ENCODE data around the gene TMEM108. TPM values are rescaled to one million over a fixed set of nuclear protein-coding genes. Genes with fewer than 3 reads are reported as not detected.
"Not testable (repeated sequence)": the region's sequence is repeated elsewhere in the genome, so short reads cannot be mapped to it uniquely, and the experiment has no call there.

TMEM108 gene
- total and polyA plus RNA-seq, 9 donors = under 0.01 to 4.2 (median 0.46) TPM; not detected in 2

GRCh38 chr3:133007601-133008000 is 30.6 kb upstream of the TMEM108 start:
- Histone ChIP-seq H3K4me1 (ENCODE audit: insufficient read depth) (no peaks in the 10 kb centered on the region), H3K27ac (no peak overlapping the region), H3K27me3 (no peaks in the 10 kb centered on the region), H3K4me3 (no peak overlapping the region), H3K9me3 (peaks cover 0 to 6% of the 10 kb centered on the region in 2 donors), H3K36me3 (no peaks in the 10 kb centered on the region)
- DNase-seq = no peak
- 84 to 94% (median 86%) methylated on average over 2 of the region's 2 CpGs for WGBS, 3 donors
- no peak for TF ChIP-seq POLR2A (IDR thresholded peaks at IDR 0.05)
- TF ChIP-seq CTCF (IDR thresholded peaks at IDR 0.05) = no peak
- TF ChIP-seq EP300 (IDR thresholded peaks at IDR 0.05) = no peak
- intact Hi-C loops (cut with DNase I) = no loop called here

GRCh38 chr3:133014325-133014724 is 23.9 kb upstream of the TMEM108 start:
- WGBS, 3 donors = 94 to 97% (median 95%) methylated on average over 3 of the region's 3 CpGs
- TF ChIP-seq EP300 (IDR thresholded peaks at IDR 0.05) = no peak
- no peak for TF ChIP-seq CTCF (IDR thresholded peaks at IDR 0.05)
- TF ChIP-seq POLR2A (IDR thresholded peaks at IDR 0.05) = no peak

GRCh38 chr3:133015573-133015972 is 22.6 kb upstream of the TMEM108 start:
- H3K4me1 ChIP-seq (ENCODE audit: insufficient read depth); H3K4me3 ChIP-seq; DNase-seq; H3K27me3 ChIP-seq; H3K9me3 ChIP-seq; intact Hi-C loops (cut with DNase I); H3K27ac ChIP-seq; H3K36me3 ChIP-seq: not testable (repeated sequence)
- WGBS, 3 donors = 72 to 87% (median 86%) methylated on average over 5 of the region's 5 CpGs

More at GRCh38 chr3:133014325-133014724, 23.9 kb upstream of the TMEM108 start:
- intact Hi-C loops (cut with DNase I) = no loop called here
- no peak overlapping the region for H3K4me3 ChIP-seq
- H3K36me3 ChIP-seq = no peaks in the 10 kb centered on the region
- no peak for DNase-seq
- H3K9me3 ChIP-seq = peaks cover 0 to 6% of the 10 kb centered on the region in 2 donors
- H3K27me3 ChIP-seq = no peaks in the 10 kb centered on the region
- H3K27ac ChIP-seq = no peak overlapping the region
- H3K4me1 ChIP-seq (ENCODE audit: insufficient read depth) = no peaks in the 10 kb centered on the region

- no peak for DNase-seq
- intact Hi-C loops (cut with DNase I) = no loop called here
- Histone ChIP-seq H3K4me1 (ENCODE audit: insufficient read depth) (no peaks in the 10 kb centered on the region), H3K4me3 (no peak overlapping the region), H3K36me3 (no peaks in the 10 kb centered on the region), H3K27ac (no peak overlapping the region), H3K27me3 (no peaks in the 10 kb centered on the region), H3K9me3 (no peaks in the 10 kb centered on the region)
- TF ChIP-seq CTCF (IDR thresholded peaks at IDR 0.05) (no peak), POLR2A (IDR thresholded peaks at IDR 0.05) (no peak), EP300 (IDR thresholded peaks at IDR 0.05) (no peak)
- 8 to 25% (median 14%) methylated on average over 1 of the region's 1 CpG for WGBS, 3 donors
Observed at GRCh38 chr3:133016838-133017309, 21.3 kb upstream of the TMEM108 start.

GRCh38 chr3:133018921-133019320 is 19.3 kb upstream of the TMEM108 start:
- Histone ChIP-seq H3K36me3 (no peaks in the 10 kb centered on the region), H3K4me1 (ENCODE audit: insufficient read depth) (no peaks in the 10 kb centered on the region), H3K9me3 (no peaks in the 10 kb centered on the region), H3K4me3 (no peak overlapping the region), H3K27ac (no peak overlapping the region), H3K27me3 (no peaks in the 10 kb centered on the region)
- intact Hi-C loops (cut with DNase I) = no loop called here
- no peak for DNase-seq
- no peak for TF ChIP-seq CTCF (IDR thresholded peaks at IDR 0.05)
- TF ChIP-seq EP300 (IDR thresholded peaks at IDR 0.05) = no peak
- TF ChIP-seq POLR2A (IDR thresholded peaks at IDR 0.05) = no peak
- WGBS, 3 donors = 84 to 91% (median 86%) methylated on average over 3 of the region's 3 CpGs
